ENCODE data around the gene AMH.

The AMH gene

GRCh38 chr19:2223391-2223790 is 25.7 kb upstream of the AMH start:
- H3K4ac ChIP-seq (ENCODE audit: low read depth, low read length): no peak overlapping the region
- no peak overlapping the region for H2AK5ac ChIP-seq (ENCODE audit: low read length)
- H2AFZ ChIP-seq (ENCODE audit: insufficient read depth, low read length, poor library complexity): no peak overlapping the region
- no peak overlapping the region for H3K4me3 ChIP-seq (ENCODE audit: low read depth, low read length)
- no peaks in the 10 kb centered on the region for H3K4me1 ChIP-seq (ENCODE audit: control insufficient read depth in 1 of 2, insufficient read depth in 2 of 2, low read length in 2 of 2)
- DNase-seq: no peak
- no peak overlapping the region for H2BK120ac ChIP-seq (ENCODE audit: insufficient read depth, low read length, poor library complexity)
- H3K36me3 ChIP-seq (ENCODE audit: control insufficient read depth in 1 of 2, insufficient read depth in 2 of 2, low read length in 2 of 2): peaks cover 70 to 74% of the 10 kb centered on the region in 2 experiments
- no peak overlapping the region for H3K18ac ChIP-seq (ENCODE audit: low read length)
- H3K79me1 ChIP-seq (ENCODE audit: low read length): no peaks in the 10 kb centered on the region
- no peak overlapping the region for H3K14ac ChIP-seq (ENCODE audit: low read length)
- H3K23ac ChIP-seq (ENCODE audit: low read length): no peak overlapping the region
- peaks cover 5% of the 10 kb centered on the region for H3K9me3 ChIP-seq (ENCODE audit: insufficient read depth, low read depth, low read length)
- H4K8ac ChIP-seq (ENCODE audit: low read depth, low read length): no peak overlapping the region
- H4K91ac ChIP-seq (ENCODE audit: low read depth, low read length): no peak overlapping the region
- H3K4me2 ChIP-seq (ENCODE audit: low read length): no peak overlapping the region
- no peak overlapping the region for H2BK12ac ChIP-seq (ENCODE audit: low read length)
- no peaks in the 10 kb centered on the region for H3K79me2 ChIP-seq (ENCODE audit: control insufficient read depth, insufficient read depth, low read length, poor library complexity)
- no CpG with 5 or more reads among the region's 18 CpGs for whole genome bisulfite sequencing (ENCODE audit: extremely low coverage, insufficient coverage, insufficient read length)
- no peak overlapping the region for H3K9ac ChIP-seq (ENCODE audit: low read length)
- H2BK5ac ChIP-seq (ENCODE audit: low read depth, low read length, poor library complexity): no peak overlapping the region
- no peak overlapping the region for H4K12ac ChIP-seq (ENCODE audit: low read depth, low read length)
- no peak overlapping the region for H3K27ac ChIP-seq (ENCODE audit: low read depth, low read length)
- no peaks in the 10 kb centered on the region for H3K27me3 ChIP-seq (ENCODE audit: insufficient read depth, low read length)

DNA sequence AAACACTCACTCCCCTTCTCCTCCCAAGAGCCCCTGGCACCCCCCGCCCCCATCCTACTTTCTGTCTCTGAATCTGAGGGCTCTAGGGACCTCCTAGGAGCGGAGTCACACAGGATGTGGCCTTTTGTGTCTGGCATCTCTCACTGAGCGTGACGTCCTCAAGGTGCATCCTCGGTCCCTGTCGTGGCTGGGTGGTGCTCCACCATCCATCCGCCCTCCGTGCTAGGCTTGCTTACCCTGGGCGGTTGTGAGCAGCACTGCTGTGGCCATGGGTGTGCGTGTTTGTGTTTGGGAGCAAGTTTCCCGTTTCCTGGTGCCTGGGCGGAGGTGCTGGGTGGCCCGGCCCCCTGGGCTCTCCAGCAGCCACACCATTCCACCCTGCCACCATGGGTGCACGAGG is 25.2 kb upstream of the AMH start:
- H2BK5ac ChIP-seq (ENCODE audit: low read depth, low read length, poor library complexity): no peak overlapping the region

DNA sequence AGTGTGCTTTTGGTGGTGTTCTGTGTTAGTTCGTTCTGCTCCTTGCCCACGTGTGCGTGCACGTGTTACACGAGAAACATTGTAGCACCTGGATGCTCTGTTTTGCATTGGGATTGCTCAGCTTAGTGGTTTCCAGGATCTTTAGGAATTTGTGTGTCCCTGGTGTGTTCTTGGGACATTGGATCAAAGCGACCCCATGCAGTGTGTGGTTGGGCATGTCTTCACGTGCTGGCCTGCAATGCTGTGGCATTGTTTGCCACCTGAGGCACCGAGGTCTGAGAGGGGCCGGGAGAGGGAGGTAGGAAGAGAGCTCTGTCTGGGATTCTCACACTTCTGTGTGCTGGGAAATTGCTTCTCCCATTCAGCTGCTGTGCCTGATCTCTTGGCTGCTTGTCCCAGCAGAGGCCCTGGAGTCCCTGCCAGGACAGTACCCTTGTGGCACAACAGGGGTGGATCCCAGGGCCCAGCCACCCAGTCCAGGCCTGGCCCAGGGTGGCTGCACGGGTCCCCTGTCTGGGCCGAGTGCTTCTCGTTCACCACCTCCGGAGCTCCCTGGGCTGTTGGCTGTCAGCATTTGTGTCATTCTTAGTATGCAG is 24.3 kb upstream of the AMH start:
- H2BK12ac ChIP-seq (ENCODE audit: low read length): no peak overlapping the region
- H3K18ac ChIP-seq (ENCODE audit: low read length): no peak overlapping the region
- H3K27me3 ChIP-seq (ENCODE audit: insufficient read depth, low read length): no peaks in the 10 kb centered on the region
- H3K27ac ChIP-seq (ENCODE audit: low read depth, low read length): no peak overlapping the region
- H3K4me1 ChIP-seq (ENCODE audit: control insufficient read depth in 1 of 2, insufficient read depth in 2 of 2, low read length in 2 of 2): no peaks in the 10 kb centered on the region
- no peak overlapping the region for H3K4ac ChIP-seq (ENCODE audit: low read depth, low read length)
- no peak overlapping the region for H2AK5ac ChIP-seq (ENCODE audit: low read length)
- no peak for DNase-seq
- peaks cover 77 to 82% of the 10 kb centered on the region in 2 experiments for H3K36me3 ChIP-seq (ENCODE audit: control insufficient read depth in 1 of 2, insufficient read depth in 2 of 2, low read length in 2 of 2)
- no CpG with 5 or more reads among the region's 13 CpGs for WGBS (ENCODE audit: extremely low coverage, insufficient coverage, insufficient read length)
- H2BK5ac ChIP-seq (ENCODE audit: low read depth, low read length, poor library complexity): no peak overlapping the region
- no peak overlapping the region for H3K4me3 ChIP-seq (ENCODE audit: low read depth, low read length)
- no peak overlapping the region for H2AFZ ChIP-seq (ENCODE audit: insufficient read depth, low read length, poor library complexity)
- H3K9me3 ChIP-seq (ENCODE audit: insufficient read depth, low read depth, low read length): peaks cover 5% of the 10 kb centered on the region
- no peak overlapping the region for H3K9ac ChIP-seq (ENCODE audit: low read length)
- no peak overlapping the region for H3K14ac ChIP-seq (ENCODE audit: low read length)
- H3K23ac ChIP-seq (ENCODE audit: low read length): no peak overlapping the region
- no peak overlapping the region for H4K91ac ChIP-seq (ENCODE audit: low read depth, low read length)
- H3K79me1 ChIP-seq (ENCODE audit: low read length): no peaks in the 10 kb centered on the region
- H4K8ac ChIP-seq (ENCODE audit: low read depth, low read length): no peak overlapping the region
- no peaks in the 10 kb centered on the region for H3K79me2 ChIP-seq (ENCODE audit: control insufficient read depth, insufficient read depth, low read length, poor library complexity)
- H3K4me2 ChIP-seq (ENCODE audit: low read length): no peak overlapping the region
- no peak overlapping the region for H2BK120ac ChIP-seq (ENCODE audit: insufficient read depth, low read length, poor library complexity)
- H4K12ac ChIP-seq (ENCODE audit: low read depth, low read length): no peak overlapping the region

More for the DNA sequence above, 25.2 kb upstream of the AMH start:
- H4K91ac ChIP-seq (ENCODE audit: low read depth, low read length): no peak overlapping the region
- H2BK12ac ChIP-seq (ENCODE audit: low read length): no peak overlapping the region
- no peak overlapping the region for H3K9ac ChIP-seq (ENCODE audit: low read length)
- no peaks in the 10 kb centered on the region for H3K79me2 ChIP-seq (ENCODE audit: control insufficient read depth, insufficient read depth, low read length, poor library complexity)
- no peaks in the 10 kb centered on the region for H3K27me3 ChIP-seq (ENCODE audit: insufficient read depth, low read length)
- no peak overlapping the region for H4K12ac ChIP-seq (ENCODE audit: low read depth, low read length)
- H3K27ac ChIP-seq (ENCODE audit: low read depth, low read length): no peak overlapping the region
- H3K4me2 ChIP-seq (ENCODE audit: low read length): no peak overlapping the region
- H3K9me3 ChIP-seq (ENCODE audit: insufficient read depth, low read depth, low read length): peaks cover 5% of the 10 kb centered on the region
- H4K8ac ChIP-seq (ENCODE audit: low read depth, low read length): no peak overlapping the region
- peaks cover 74 to 79% of the 10 kb centered on the region in 2 experiments for H3K36me3 ChIP-seq (ENCODE audit: control insufficient read depth in 1 of 2, insufficient read depth in 2 of 2, low read length in 2 of 2)
- H3K23ac ChIP-seq (ENCODE audit: low read length): no peak overlapping the region
- H2AFZ ChIP-seq (ENCODE audit: insufficient read depth, low read length, poor library complexity): no peak overlapping the region
- no peak overlapping the region for H3K14ac ChIP-seq (ENCODE audit: low read length)
- no CpG with 5 or more reads among the region's 14 CpGs for WGBS (ENCODE audit: extremely low coverage, insufficient coverage, insufficient read length)
- H3K79me1 ChIP-seq (ENCODE audit: low read length): no peaks in the 10 kb centered on the region
- H3K4ac ChIP-seq (ENCODE audit: low read depth, low read length): no peak overlapping the region
- H2AK5ac ChIP-seq (ENCODE audit: low read length): no peak overlapping the region
- no peaks in the 10 kb centered on the region for H3K4me1 ChIP-seq (ENCODE audit: control insufficient read depth in 1 of 2, insufficient read depth in 2 of 2, low read length in 2 of 2)
- H3K18ac ChIP-seq (ENCODE audit: low read length): no peak overlapping the region
- no peak for DNase-seq
- H3K4me3 ChIP-seq (ENCODE audit: low read depth, low read length): peak overlapping the region; percentile 46
- no peak overlapping the region for H2BK120ac ChIP-seq (ENCODE audit: insufficient read depth, low read length, poor library complexity)

DNA sequence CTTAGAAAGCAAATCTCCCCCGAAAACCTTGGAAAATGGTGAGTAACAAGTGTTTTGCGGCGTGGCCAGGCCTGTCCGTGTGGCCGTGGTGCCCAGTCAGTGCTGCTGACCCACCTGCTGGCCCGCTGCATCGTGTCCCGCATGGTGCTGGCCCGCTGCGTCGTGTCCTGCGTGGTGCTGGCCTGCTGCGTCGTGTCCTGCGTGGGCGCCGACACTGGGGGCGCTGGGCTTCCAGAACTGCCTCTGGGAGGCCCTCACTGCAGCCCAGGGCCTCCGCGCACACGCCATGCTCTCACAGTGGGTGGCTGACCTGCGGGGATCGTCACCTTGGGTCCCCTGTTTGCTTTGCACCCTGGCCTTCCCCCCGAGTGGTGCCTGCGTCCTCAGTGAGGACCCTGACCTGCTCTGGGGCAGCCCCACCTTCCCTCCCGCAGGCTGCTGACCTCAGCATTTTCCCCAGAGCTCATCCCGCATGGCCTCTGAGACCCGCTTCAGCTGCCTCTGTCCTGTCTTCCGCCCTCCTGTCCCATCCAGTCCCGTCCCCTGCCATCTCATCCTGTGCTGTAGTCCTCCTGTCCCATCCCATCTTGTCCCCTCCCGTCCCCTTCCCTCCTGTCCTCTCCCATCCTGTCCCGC is 23.6 kb upstream of the AMH start:
- H3K79me1 ChIP-seq (ENCODE audit: low read length): no peaks in the 10 kb centered on the region
- DNase-seq: no peak
- no peak overlapping the region for H4K8ac ChIP-seq (ENCODE audit: low read depth, low read length)
- H4K91ac ChIP-seq (ENCODE audit: low read depth, low read length): no peak overlapping the region
- H3K23ac ChIP-seq (ENCODE audit: low read length): no peak overlapping the region
- no peak overlapping the region for H2BK5ac ChIP-seq (ENCODE audit: low read depth, low read length, poor library complexity)
- H3K27ac ChIP-seq (ENCODE audit: low read depth, low read length): no peak overlapping the region
- no peak overlapping the region for H3K9ac ChIP-seq (ENCODE audit: low read length)
- no peak overlapping the region for H2BK12ac ChIP-seq (ENCODE audit: low read length)
- H2AFZ ChIP-seq (ENCODE audit: insufficient read depth, low read length, poor library complexity): no peak overlapping the region
- peaks cover 5% of the 10 kb centered on the region for H3K9me3 ChIP-seq (ENCODE audit: insufficient read depth, low read depth, low read length)
- H3K27me3 ChIP-seq (ENCODE audit: insufficient read depth, low read length): no peaks in the 10 kb centered on the region
- H3K14ac ChIP-seq (ENCODE audit: low read length): no peak overlapping the region
- H2AK5ac ChIP-seq (ENCODE audit: low read length): no peak overlapping the region
- H3K79me2 ChIP-seq (ENCODE audit: control insufficient read depth, insufficient read depth, low read length, poor library complexity): no peaks in the 10 kb centered on the region
- no peak overlapping the region for H4K12ac ChIP-seq (ENCODE audit: low read depth, low read length)
- H3K4me1 ChIP-seq (ENCODE audit: control insufficient read depth in 1 of 2, insufficient read depth in 2 of 2, low read length in 2 of 2): no peaks in the 10 kb centered on the region
- no peak overlapping the region for H3K18ac ChIP-seq (ENCODE audit: low read length)
- H3K36me3 ChIP-seq (ENCODE audit: control insufficient read depth in 1 of 2, insufficient read depth in 2 of 2, low read length in 2 of 2): peaks cover 75 to 81% of the 10 kb centered on the region in 2 experiments
- no peak overlapping the region for H3K4me2 ChIP-seq (ENCODE audit: low read length)
- H3K4ac ChIP-seq (ENCODE audit: low read depth, low read length): no peak overlapping the region
- no peak overlapping the region for H2BK120ac ChIP-seq (ENCODE audit: insufficient read depth, low read length, poor library complexity)
- no CpG with 5 or more reads among the region's 32 CpGs for WGBS (ENCODE audit: extremely low coverage, insufficient coverage, insufficient read length)
- no peak overlapping the region for H3K4me3 ChIP-seq (ENCODE audit: low read depth, low read length)
